Measurements from ENCODE around the gene CD74.

CD74 gene

GRCh38 chr5:150413176-150413901, 629 bp upstream of the CD74 start:
- TF ChIP-seq SIN3A (IDR thresholded peaks at IDR 0.05; ENCODE audit: borderline replicate concordance, insufficient read depth, low read length) (no peak), TAF1 (IDR thresholded peaks at IDR 0.05; ENCODE audit: borderline replicate concordance, insufficient read depth, low read length) (no peak), REST (IDR thresholded peaks at IDR 0.05; ENCODE audit: insufficient read depth in 1 of 2, low read depth in 2 of 2, low read length in 2 of 2) (no peak), FOXP2 (optimal IDR thresholded peaks at IDR 0.05; ENCODE audit: borderline replicate concordance, extremely low read depth, extremely low read length, insufficient read depth) (no peak), POLR2AphosphoS5 (IDR thresholded peaks at IDR 0.05; ENCODE audit: low read depth, low read length) (no peak)

DNA sequence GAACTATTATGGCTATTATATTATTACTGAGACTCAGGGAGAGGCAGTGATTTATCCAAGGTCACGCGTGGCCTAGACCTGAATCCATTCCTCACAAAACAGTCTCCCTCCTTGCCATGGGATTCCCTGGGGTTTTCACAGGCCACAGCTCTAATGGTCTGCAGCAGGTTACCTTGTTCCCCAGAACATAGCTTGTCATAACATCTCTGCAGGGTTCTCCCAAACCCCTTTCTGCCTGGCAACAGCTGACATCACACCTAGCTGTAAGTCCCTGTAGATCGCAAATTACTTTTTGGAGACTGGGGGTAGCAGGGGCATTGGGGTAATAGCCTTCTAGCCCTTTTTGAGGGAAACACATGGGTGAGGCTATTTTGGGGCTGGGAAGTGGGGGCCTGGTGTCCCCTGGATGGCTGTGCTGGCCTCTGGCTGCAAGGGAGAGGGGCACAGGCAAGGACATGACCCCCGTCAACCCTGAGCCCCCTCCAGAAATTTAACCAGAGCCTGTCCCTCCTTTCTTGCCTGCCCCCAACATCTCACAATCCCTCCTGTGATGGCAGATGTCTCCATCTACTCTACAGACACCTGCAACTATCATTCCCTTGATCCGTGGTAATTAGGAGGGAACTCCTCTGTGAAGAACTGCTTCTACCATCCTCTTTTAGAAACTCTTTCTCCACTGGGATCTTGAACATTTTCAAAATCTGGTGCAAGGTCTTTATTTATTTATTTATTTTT, 1.3 kb downstream of the CD74 start:
- TF ChIP-seq SIN3A (IDR thresholded peaks at IDR 0.05; ENCODE audit: borderline replicate concordance, insufficient read depth, low read length) (no peak), REST (IDR thresholded peaks at IDR 0.05; ENCODE audit: insufficient read depth in 1 of 2, low read depth in 2 of 2, low read length in 2 of 2) (no peak), TAF1 (IDR thresholded peaks at IDR 0.05; ENCODE audit: borderline replicate concordance, insufficient read depth, low read length) (no peak), FOXP2 (optimal IDR thresholded peaks at IDR 0.05; ENCODE audit: borderline replicate concordance, extremely low read depth, extremely low read length, insufficient read depth) (no peak), POLR2AphosphoS5 (IDR thresholded peaks at IDR 0.05; ENCODE audit: low read depth, low read length) (no peak)

- TF ChIP-seq FOXP2 (optimal IDR thresholded peaks at IDR 0.05; ENCODE audit: borderline replicate concordance, extremely low read depth, extremely low read length, insufficient read depth) = no peak
- no peak for TF ChIP-seq TAF1 (IDR thresholded peaks at IDR 0.05; ENCODE audit: borderline replicate concordance, insufficient read depth, low read length)
- no peak for TF ChIP-seq POLR2AphosphoS5 (IDR thresholded peaks at IDR 0.05; ENCODE audit: low read depth, low read length)
Measured at GRCh38 chr5:150410524-150411244, 2.0 kb downstream of the CD74 start.

GRCh38 chr5:150409638-150410523, 2.8 kb downstream of the CD74 start:
- no peak for TF ChIP-seq REST (IDR thresholded peaks at IDR 0.05; ENCODE audit: insufficient read depth in 1 of 2, low read depth in 2 of 2, low read length in 2 of 2)
- no peak for TF ChIP-seq TAF1 (IDR thresholded peaks at IDR 0.05; ENCODE audit: borderline replicate concordance, insufficient read depth, low read length)
- TF ChIP-seq POLR2AphosphoS5 (IDR thresholded peaks at IDR 0.05; ENCODE audit: low read depth, low read length) = no peak
- TF ChIP-seq SIN3A (IDR thresholded peaks at IDR 0.05; ENCODE audit: borderline replicate concordance, insufficient read depth, low read length) = no peak
- TF ChIP-seq FOXP2 (optimal IDR thresholded peaks at IDR 0.05; ENCODE audit: borderline replicate concordance, extremely low read depth, extremely low read length, insufficient read depth) = no peak

Measured in PFSK-1 (cell line).